NCI-H1436 treated with DMSO at 0.1 percent for 48 hours (cell line): ENCODE measurements around the gene MYH3.
A peak's percentile ranks its signal among the peaks of the same experiment; 100 is the strongest.
"Not testable (repeated sequence)": the region's sequence is repeated elsewhere in the genome, so short reads cannot be mapped to it uniquely, and the experiment has no call there.

ENCODE experiments used
- DNase-seq: peaks from one replicate; lab custom pipeline; 2025; lab: John Stamatoyannopoulos, UW

MYH3 gene

GRCh38 chr17:10657148-10657547 is at the start of gene MYH3:
Gene MYH3 (minus strand): TSS chr17:10657309. CDS start chr17:10655064, 2,245 bp downstream.
- DNase-seq = no peak

DNA sequence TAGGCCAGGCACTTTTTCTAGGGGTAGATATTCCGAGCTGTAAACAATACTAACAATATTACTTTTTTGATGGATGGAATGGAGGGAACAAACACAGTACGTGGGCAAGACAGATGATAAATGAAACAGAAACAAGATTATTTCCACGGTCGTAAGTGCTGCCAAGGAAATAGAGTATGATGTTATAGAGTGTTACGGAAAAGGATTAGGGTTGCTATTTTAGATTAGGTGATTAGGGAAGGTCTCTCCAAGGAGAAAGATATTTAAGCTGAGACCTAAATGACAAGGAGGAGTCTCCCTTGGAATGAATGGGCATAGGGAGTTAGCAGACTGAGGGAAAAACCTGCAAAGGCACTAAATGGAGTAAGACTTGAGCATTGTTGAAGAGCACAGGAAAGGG is 48.6 kb upstream of the MYH3 start:
- DNase-seq = no peak

DNA sequence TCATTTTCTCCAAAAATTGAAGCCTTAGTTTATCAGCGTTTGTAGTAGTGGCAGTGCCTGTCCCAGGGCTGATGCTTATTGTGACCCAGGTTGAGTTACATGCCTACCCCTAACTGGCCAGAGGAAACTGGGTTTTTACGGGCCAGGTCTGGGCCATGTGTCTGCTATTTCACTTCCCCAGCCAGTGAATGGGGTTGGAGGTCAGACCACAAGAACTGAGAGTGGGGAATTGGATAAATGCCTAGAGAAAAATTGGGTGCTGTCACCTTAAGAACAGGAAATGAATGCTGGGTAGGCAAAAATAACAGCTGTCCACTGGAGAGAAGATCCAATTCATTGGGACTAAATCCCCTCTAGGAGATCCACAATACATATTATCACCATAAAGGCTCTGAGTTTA is 45.5 kb upstream of the MYH3 start:
- DNase-seq = no peak

DNA sequence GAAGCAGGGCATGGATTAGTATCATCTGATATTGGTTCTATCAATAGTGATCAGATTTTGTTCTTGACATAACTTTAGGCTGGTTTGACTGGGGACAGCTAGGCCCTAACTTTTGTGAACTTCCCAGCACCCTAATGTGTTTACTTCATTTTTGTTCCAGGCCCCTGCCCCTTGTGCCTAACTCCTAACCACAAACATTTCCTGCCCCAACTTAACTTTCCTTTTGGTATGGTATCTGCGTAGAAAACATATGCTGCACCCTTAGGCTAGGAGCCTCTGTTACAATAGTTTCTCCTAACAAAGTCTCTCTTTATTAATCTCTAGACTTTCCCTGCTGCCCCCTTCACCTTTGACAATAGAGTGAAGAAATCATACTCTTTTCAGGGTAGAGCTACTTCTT is 42.7 kb upstream of the MYH3 start:
- DNase-seq = no peak

DNA sequence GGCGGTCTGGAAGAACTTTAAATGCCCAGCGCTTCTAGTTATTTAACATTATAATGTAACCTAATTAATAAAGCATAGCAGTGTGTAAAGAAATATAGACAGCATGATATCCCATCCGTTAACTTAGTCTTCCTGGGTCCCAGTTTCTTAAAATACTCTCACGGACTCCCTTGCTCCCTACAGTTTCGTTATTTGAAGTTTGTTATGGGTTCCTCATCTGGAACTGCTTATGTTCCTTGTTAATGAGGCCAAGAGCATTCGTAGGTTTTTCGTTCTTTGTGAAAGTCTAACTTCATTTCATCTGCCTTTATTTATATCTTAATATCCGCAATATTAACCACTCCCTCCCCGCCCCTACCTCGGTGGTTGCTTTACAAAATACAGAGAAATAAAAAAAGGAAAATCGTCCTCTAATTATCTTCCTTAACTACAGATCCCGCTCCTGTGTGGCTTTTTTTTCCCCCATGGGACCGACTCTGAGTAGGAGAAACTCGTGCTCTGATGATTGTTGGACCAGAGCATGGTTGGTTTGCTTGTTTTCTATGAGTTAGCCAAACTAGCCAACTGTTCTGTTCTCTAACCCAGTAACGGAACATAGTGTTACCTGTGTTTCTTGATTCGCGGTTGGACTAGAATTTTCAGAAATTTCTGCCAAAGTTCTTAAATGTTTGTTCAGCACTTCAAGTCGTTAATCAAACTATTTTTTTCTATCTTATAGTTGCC is 41.1 kb upstream of the MYH3 start:
- no peak for DNase-seq

DNA sequence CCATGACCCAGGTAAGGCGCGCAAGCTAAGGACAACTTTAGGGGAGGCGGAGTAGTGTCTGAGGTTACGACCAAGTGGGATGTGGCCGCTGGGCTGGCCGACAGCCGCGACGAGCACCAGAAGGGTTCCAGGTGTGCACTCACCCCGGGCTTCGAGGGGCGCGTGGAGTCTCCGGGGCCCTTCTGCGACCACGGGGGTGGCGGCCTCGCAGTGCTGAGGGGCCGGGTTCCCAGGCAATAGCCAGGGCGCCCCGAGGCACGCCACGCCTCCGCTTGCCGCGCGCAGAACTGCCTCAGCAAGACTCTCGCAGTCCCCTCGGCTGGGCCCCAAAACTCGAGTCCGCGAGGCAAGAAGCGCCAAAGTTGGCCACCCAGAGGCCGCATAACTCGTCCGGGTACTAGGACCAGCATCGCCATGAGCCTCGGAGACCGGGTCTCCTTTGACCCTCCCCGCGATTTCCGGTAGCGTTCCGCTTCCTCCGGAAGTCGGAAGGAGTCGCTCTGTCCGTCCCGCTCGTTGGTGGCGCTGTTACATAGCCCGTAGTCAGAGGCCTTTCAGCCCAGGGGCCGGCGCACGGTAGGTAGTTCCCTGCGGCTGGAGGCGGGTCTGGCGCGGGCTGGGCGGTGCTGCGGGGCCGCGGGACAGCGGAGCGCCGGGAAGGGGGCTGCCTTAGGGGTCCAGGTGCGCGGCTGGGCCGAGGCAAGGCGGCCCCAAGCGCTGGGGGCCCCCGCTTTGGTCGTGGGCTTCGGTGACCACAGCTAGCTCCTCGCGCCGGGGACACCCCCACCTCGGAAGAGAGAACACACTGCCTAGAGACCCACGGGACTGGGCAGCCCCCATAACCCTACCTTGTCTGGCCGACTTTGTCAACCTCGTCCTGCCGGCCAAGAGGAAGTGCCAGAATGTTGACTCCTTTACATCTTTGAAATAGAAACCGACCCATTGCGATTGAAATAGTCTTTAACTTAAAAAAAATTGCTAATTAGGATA is 40.3 kb upstream of the MYH3 start, which contains the start of the genes ADPRM and SCO1:
ADPRM (plus strand) TSS at position 503 of the 990 bp plus-strand sequence. CDS start 7,333 bp downstream, outside the sequence.
SCO1 (minus strand) TSS at position 442 of the 990 bp plus-strand sequence; CDS start at position 416, 26 bp downstream.
- peak; percentile 49 for DNase-seq

GRCh38 chr17:10695875-10696407 is 38.8 kb upstream of the MYH3 start:
- DNase-seq = not testable (repeated sequence)

DNA sequence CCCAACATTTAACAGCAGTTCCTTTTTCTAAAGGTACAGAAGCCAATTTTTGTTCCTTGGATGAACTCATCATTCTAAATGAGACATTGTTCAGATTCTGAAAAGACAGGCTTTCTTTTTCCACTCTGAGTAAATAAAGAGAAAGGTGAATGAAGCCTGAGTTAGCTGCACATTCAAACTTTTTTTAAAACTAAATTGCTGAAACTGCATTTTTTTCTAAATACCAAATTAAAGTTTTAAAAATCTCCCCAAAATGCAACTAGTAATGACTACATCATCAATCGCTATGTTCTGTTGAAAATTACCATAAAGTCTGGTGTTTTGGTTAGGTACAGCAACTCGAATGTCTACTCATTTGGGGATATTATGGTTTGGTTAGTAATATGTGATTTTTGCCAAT is 30.4 kb upstream of the MYH3 start:
- no peak for DNase-seq

- DNase-seq = no peak
These were observed 26.7 kb upstream of the MYH3 start for GRCh38 chr17:10683853-10684252.

DNA sequence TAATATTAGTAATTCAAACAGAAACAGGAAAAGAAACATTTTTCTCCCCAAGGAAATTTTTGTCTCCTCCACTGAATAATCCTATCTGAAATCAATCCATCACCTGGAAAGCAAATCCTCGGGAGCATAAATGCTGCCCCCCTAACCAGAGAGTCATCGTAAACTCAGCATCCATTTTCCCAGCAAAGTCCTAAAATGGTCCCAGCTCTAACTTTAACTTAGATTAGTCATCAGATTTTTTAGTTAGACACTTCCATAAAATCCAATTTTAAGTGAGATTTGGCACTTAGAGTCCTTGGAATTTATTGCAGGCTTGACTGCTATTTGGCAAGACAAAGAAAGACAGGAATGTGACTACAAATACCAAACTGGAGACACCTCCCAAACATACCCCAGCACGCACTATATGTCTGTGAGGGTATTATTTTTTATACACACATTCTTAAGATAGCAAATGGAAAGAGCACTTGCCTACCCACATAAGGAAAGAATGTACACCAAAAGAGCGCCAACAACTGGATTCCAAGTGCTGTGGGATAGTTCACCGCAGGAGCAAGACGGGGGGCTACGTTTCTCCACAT is 24.8 kb upstream of the MYH3 start:
- no peak for DNase-seq

DNA sequence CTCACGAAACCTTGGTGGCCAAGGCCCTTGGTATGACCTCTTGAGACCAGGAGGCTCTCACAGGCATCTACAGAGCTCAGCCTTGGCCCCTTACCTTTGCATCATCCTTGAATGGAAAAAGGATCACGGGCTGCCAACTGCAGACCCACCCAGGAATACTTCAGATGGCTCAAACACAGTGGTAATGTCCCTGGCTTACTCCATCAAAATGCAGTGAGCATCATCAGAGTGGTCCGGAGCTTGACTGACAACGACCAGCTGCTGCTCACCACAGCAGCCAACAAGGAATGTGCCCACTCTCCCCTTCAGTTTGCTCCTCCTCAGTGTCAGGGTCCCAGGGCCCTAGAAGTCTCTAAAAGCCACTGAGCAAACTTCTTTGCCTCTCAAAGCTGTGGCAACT is 17.6 kb upstream of the MYH3 start:
- no peak for DNase-seq

- DNase-seq = no peak
These were observed 16.2 kb upstream of the MYH3 start for GRCh38 chr17:10673312-10673711.

GRCh38 chr17:10668775-10669174 is 11.7 kb upstream of the MYH3 start:
- no peak for DNase-seq

GRCh38 chr17:10666906-10667305 is 9.8 kb upstream of the MYH3 start:
- DNase-seq = no peak

DNA sequence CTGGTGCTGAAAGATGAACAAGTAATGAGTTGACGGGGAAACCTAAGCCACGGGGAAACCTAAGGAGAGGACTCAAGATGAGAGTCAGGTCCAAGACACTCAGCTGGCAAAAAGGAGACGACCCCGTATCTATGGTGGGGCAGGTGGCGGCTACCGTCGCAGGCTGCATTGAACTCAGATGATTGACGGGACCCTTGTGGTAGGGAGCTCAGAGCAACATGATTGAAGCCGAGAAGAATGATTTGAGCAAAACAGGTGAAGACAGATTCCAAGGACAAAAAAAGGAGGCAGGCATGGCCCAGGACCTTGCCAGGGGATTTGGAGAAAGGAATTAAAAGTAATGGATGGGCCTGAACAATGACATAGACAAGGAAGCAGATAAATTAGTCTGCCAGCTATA is 7.5 kb upstream of the MYH3 start:
- no peak for DNase-seq

- DNase-seq = no peak
These were observed 6.1 kb upstream of the MYH3 start for GRCh38 chr17:10663231-10663630.

DNA sequence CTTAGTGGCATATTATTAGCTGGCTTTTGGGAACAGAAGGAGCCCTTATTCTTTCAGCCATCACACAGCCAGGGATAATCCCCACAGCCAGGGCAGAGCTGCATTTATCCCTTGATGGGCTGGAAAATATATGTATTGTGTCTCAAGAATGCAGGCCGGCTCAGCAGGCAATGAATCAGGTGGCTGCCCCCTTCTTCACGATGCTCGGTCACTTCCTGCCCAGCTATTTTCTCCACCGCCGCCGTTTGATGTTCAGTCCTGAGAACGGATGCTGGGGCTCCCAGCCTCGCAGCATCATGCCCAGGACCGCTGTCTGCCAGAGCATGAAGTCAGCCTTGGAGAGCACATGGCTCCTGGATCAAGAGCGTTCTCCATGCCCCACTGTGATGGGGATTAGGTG is 4.3 kb upstream of the MYH3 start:
- no peak for DNase-seq

GRCh38 chr17:10657879-10658278 is 770 bp upstream of the MYH3 start:
- no peak for DNase-seq

- no peak for DNase-seq
These were observed 3.1 kb downstream of the MYH3 start for GRCh38 chr17:10653987-10654386.

DNA sequence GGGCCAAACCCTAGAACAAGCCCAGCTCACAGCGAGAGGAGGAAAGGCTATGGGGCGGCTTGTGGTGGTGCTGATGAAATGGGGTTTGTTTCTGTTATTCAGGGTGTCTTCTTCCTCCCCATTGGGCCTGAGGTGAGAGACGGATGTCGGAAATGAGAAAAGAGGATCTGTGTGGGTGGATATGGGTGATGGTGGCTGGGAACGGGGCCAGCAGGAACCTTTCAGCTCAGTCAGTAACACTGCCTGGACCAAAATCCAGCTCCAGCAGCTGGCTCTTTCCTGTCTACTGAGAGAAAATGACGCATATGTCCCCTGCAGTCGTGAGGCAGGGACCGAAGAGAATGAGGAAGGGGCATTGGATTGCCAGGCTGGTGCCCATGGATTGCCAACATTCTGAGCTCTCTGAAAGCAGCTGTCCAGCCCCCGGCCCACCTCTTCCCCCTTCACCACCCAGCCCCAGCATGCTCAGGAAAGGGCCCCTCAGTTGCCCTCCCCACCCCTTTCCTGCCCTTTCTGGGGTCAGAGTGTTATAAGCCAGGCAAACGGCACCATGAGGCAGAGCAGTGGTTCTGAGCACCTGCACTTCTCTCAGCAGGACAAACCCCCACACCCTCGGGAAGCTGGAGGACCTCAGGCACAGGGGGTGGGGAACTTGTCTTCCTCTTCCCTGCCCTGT is 4.0 kb downstream of the MYH3 start:
- DNase-seq = no peak

DNA sequence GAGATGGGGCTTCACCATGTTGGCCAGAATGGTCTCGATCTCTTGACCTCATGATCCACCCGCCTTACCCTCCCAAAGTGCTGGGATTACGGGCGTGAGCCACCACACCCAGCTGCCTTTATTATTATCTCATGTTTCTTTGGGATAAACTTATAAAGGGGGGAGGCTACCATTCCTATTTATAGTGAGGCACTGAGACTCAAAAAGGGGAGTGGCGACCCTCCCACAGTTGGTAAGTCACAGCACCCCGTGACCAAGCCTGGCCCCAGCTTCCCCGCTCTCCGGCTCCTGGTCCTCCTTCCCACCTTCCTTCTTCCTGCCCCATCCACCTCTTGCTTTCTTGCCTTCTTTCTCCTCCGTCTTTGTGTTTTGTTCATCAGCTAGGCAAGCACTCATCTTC is 5.2 kb downstream of the MYH3 start:
- no peak for DNase-seq

GRCh38 chr17:10649602-10650001 is 7.5 kb downstream of the MYH3 start:
- DNase-seq = no peak
